Measurements from ENCODE around the gene CREB5. TPM values are rescaled to one million over a fixed set of nuclear protein-coding genes. Genes with fewer than 3 reads are reported as not detected.

Gene CREB5
- total RNA-seq, 1 experiment from 2014 or later = 2.1 TPM

GRCh38 chr7:28718055-28718481 lies 305.8 kb downstream of the CREB5 start:
- H3K36me3 ChIP-seq (ENCODE audit: low read depth) = no peaks in the 10 kb centered on the region
- TF ChIP-seq CTCF (conservative IDR thresholded peaks at IDR 0.05) = no peak
- TF ChIP-seq EZH2 (IDR thresholded peaks at IDR 0.05; ENCODE audit: low read depth) = no peak
- no TSS peak for BruUV-seq (replicated peaks)

GRCh38 chr7:28718545-28718944 lies 306.2 kb downstream of the CREB5 start:
- Histone ChIP-seq H3F3A (ENCODE audit: insufficient read depth, low read depth) (no peaks in the 10 kb centered on the region), H3K4me1 (replicated peaks; ENCODE audit: insufficient read depth) (no peaks in the 10 kb centered on the region), H2AFZ (no peak overlapping the region), H3K4me2 (no peak overlapping the region), H3K9me3 (ENCODE audit: insufficient read depth, low read depth) (no peaks in the 10 kb centered on the region), H3K27me3 (ENCODE audit: insufficient read depth, low read depth) (no peaks in the 10 kb centered on the region), H4K20me1 (ENCODE audit: insufficient read depth) (no peaks in the 10 kb centered on the region), H3K27ac (no peak overlapping the region), H3K4me3 (no peak overlapping the region), H3K9me2 (ENCODE audit: insufficient read depth) (no peaks in the 10 kb centered on the region), H3K79me2 (ENCODE audit: low read depth) (no peaks in the 10 kb centered on the region), H3K36me3 (ENCODE audit: low read depth) (no peaks in the 10 kb centered on the region)
- DNase-seq = no peak
- ChIA-PET POLR2A (ENCODE audit: unreplicated experiment) (no interaction called here), CTCF (no interaction called here)
- no TSS peak for BruUV-seq (replicated peaks)
- intact Hi-C loops (cut with micrococcal nuclease; ENCODE audit: unreplicated experiment) = no loop called here
- TF ChIP-seq CTCF (conservative IDR thresholded peaks at IDR 0.05) (no peak), EZH2 (IDR thresholded peaks at IDR 0.05; ENCODE audit: low read depth) (no peak)

More at GRCh38 chr7:28718055-28718481, 305.8 kb downstream of the CREB5 start:
- Histone ChIP-seq H3K79me2 (ENCODE audit: low read depth) (no peaks in the 10 kb centered on the region), H4K20me1 (ENCODE audit: insufficient read depth) (no peaks in the 10 kb centered on the region), H2AFZ (no peak overlapping the region), H3K4me2 (no peak overlapping the region), H3K9me2 (ENCODE audit: insufficient read depth) (no peaks in the 10 kb centered on the region), H3K4me1 (replicated peaks; ENCODE audit: insufficient read depth) (no peaks in the 10 kb centered on the region), H3F3A (ENCODE audit: insufficient read depth, low read depth) (no peaks in the 10 kb centered on the region), H3K27me3 (ENCODE audit: insufficient read depth, low read depth) (no peaks in the 10 kb centered on the region), H3K9me3 (ENCODE audit: insufficient read depth, low read depth) (no peaks in the 10 kb centered on the region), H3K27ac (no peak overlapping the region), H3K4me3 (no peak overlapping the region)
- POLR2A ChIA-PET (ENCODE audit: unreplicated experiment) = no interaction called here
- CTCF ChIA-PET = no interaction called here
- intact Hi-C loops (cut with micrococcal nuclease; ENCODE audit: unreplicated experiment) = no loop called here
- no peak for DNase-seq

DNA sequence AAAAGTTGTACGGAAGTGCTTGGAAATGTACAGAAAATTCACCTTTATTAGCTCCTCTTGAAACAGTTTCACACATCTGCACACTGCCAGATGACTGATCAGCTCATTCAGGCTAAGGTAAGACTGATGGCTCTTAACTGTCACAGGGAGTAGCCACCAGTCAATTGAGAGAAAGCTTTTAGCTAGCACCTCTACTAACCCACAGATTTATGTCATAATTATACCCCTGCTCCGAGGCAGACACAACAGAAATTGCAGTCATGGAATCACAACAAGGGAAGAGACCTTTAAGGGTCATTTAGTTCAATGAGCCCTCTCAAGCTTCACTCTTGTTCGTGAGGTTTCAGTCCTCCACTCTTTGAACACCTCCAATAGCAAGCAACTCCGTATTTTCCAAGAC lies 310.4 kb downstream of the CREB5 start:
- POLR2A ChIA-PET (ENCODE audit: unreplicated experiment) = no interaction called here
- H2AFZ ChIP-seq = no peak overlapping the region
- TF ChIP-seq CTCF (conservative IDR thresholded peaks at IDR 0.05) (no peak), EZH2 (IDR thresholded peaks at IDR 0.05; ENCODE audit: low read depth) (no peak)
- H3K9me2 ChIP-seq (ENCODE audit: insufficient read depth) = no peaks in the 10 kb centered on the region
- H3K4me2 ChIP-seq = no peak overlapping the region
- H4K20me1 ChIP-seq (ENCODE audit: insufficient read depth) = no peaks in the 10 kb centered on the region
- H3K9me3 ChIP-seq (ENCODE audit: insufficient read depth, low read depth) = no peaks in the 10 kb centered on the region
- no peaks in the 10 kb centered on the region for H3K27me3 ChIP-seq (ENCODE audit: insufficient read depth, low read depth)
- H3F3A ChIP-seq (ENCODE audit: insufficient read depth, low read depth) = no peaks in the 10 kb centered on the region
- H3K36me3 ChIP-seq (ENCODE audit: low read depth) = no peaks in the 10 kb centered on the region
- H3K4me1 ChIP-seq (replicated peaks; ENCODE audit: insufficient read depth) = no peaks in the 10 kb centered on the region
- no peaks in the 10 kb centered on the region for H3K79me2 ChIP-seq (ENCODE audit: low read depth)
- no TSS peak for BruUV-seq (replicated peaks)
- H3K4me3 ChIP-seq = no peak overlapping the region
- CTCF ChIA-PET = no interaction called here
- intact Hi-C loops (cut with micrococcal nuclease; ENCODE audit: unreplicated experiment) = no loop called here
- DNase-seq = no peak
- H3K27ac ChIP-seq = no peak overlapping the region
